Colonic mucosa (tissue), 4 donors: Measurements from ENCODE around the gene OR2A5. TPM values are rescaled to one million over a fixed set of nuclear protein-coding genes. Genes with fewer than 3 reads are reported as not detected.
"Not testable (repeated sequence)": the region's sequence is repeated elsewhere in the genome, so short reads cannot be mapped to it uniquely, and the experiment has no call there.

Source experiments
- DNase-seq: peaks from one replicate; pipeline ENCODE4 v3.0.0-alpha.2; 2020
- H3K27ac ChIP-seq: fragments of 200-600 bp; one replicate; pipeline ENCODE4 v1.8.0; 2021
- H3K27me3 ChIP-seq: fragments of 200-600 bp; one replicate; pipeline ENCODE4 v1.8.0; 2021
- H3K36me3 ChIP-seq: fragments of 200-600 bp; one replicate; pipeline ENCODE4 v1.8.0; 2021
- H3K4me1 ChIP-seq: fragments of 200-600 bp; one replicate; pipeline ENCODE4 v1.8.0; 2021; ENCODE audit warnings: mild to moderate bottlenecking
- H3K4me3 ChIP-seq: fragments of 200-600 bp; one replicate; pipeline ENCODE4 v1.8.0; 2021
- H3K9ac ChIP-seq, 2 donors: one replicate each; pipeline ENCODE4 v1.7.0; 2013; ENCODE audit warnings: control low read depth in 2 of 2, low read depth in 2 of 2, low read length in 2 of 2
- H3K9me3 ChIP-seq: fragments of 200-600 bp; one replicate; pipeline ENCODE4 v1.8.0; 2021
- intact Hi-C: fragments of 100-400 bp; cut with DNase I; formaldehyde crosslinking; loops from one replicate; pipeline ENCODE4 v1.14.1; 2022
- total RNA-seq, 2 donors: library from RNA; stranded (reverse); fragmentation: NEBNext Ultra II Directional in 1 of 2; extraction: Animal tissue kit (Norgen Biotek cat#: 25700) in 1 of 2; gene quantifications; one replicate each; pipeline ENCODE4 v1.2.1, GENCODE V29; 2021
- TF ChIP-seq, protein P1 (sequence below): fragments of 200-600 bp; IDR thresholded peaks from one replicate; pipeline ENCODE4 v1.8.0; 2022; ENCODE audit warnings: antibody characterized with exemption, mild to moderate bottlenecking
- donor health status: healthy.
- donor health status: DM: no; HTN: no; CAD: no.
- donor health status: DM: no; HTN: no; CAD: no.

Gene OR2A5
- total RNA-seq, 2 donors from 2014 or later = not detected

DNA sequence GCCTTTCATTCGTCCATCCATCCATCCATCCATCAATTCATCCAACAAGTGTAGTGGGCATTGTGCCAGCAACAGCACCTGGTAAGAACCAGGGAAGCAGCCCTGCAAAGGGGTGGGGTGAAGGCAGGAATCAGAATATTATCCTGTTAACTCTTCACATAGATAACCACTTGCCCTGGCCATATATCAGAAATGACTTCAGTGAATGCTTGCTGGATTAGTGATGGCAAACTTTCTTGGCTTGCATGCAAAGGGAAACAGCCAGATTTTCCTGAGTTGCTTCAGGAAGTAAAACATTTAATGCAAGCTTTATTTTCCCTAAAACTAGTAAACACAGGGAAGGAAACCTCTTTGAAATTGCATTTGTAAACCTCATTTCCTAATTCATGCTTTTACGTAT lies 743 bp downstream of the OR2A5 start:
- intact Hi-C loops = no loop called here
- no peaks in the 10 kb centered on the region for H3K4me1 ChIP-seq

DNA sequence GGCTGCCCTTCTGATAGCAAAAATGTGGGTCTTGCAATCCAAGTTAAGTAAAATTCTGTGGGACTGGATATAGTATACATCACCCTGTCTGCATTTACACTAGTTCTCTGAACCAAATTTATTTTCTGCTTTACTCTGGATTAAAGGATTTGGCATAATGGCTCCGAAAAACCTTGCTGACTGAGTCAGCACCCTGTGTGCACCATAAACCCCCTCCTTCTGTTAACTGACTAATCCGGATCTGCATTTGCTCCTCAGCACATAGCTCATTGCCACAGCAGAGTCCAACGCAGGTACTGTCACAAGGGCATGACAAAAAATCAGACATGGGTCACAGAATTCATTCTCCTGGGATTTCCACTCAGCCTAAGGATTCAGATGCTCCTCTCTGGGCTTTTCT lies 1.3 kb downstream of the OR2A5 start:
- intact Hi-C loops = no loop called here
- Histone ChIP-seq H3K27ac (no peak overlapping the region), H3K4me3 (no peak overlapping the region), H3K9me3 (no peaks in the 10 kb centered on the region), H3K27me3 (no peaks in the 10 kb centered on the region), H3K36me3 (no peaks in the 10 kb centered on the region), H3K9ac (no peak overlapping the region), H3K4me1 (no peaks in the 10 kb centered on the region)
- TF ChIP-seq, protein P1, sequence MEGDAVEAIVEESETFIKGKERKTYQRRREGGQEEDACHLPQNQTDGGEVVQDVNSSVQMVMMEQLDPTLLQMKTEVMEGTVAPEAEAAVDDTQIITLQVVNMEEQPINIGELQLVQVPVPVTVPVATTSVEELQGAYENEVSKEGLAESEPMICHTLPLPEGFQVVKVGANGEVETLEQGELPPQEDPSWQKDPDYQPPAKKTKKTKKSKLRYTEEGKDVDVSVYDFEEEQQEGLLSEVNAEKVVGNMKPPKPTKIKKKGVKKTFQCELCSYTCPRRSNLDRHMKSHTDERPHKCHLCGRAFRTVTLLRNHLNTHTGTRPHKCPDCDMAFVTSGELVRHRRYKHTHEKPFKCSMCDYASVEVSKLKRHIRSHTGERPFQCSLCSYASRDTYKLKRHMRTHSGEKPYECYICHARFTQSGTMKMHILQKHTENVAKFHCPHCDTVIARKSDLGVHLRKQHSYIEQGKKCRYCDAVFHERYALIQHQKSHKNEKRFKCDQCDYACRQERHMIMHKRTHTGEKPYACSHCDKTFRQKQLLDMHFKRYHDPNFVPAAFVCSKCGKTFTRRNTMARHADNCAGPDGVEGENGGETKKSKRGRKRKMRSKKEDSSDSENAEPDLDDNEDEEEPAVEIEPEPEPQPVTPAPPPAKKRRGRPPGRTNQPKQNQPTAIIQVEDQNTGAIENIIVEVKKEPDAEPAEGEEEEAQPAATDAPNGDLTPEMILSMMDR = no peak
- DNase-seq = no peak

More for the DNA sequence above, 743 bp downstream of the OR2A5 start:
- H3K27me3 ChIP-seq = no peaks in the 10 kb centered on the region
- no peak overlapping the region for H3K9ac ChIP-seq
- H3K27ac ChIP-seq = no peak overlapping the region
- no peak for DNase-seq
- H3K9me3 ChIP-seq = no peaks in the 10 kb centered on the region
- no peak overlapping the region for H3K4me3 ChIP-seq
- TF ChIP-seq, protein P1 = no peak
- H3K36me3 ChIP-seq = no peaks in the 10 kb centered on the region

DNA sequence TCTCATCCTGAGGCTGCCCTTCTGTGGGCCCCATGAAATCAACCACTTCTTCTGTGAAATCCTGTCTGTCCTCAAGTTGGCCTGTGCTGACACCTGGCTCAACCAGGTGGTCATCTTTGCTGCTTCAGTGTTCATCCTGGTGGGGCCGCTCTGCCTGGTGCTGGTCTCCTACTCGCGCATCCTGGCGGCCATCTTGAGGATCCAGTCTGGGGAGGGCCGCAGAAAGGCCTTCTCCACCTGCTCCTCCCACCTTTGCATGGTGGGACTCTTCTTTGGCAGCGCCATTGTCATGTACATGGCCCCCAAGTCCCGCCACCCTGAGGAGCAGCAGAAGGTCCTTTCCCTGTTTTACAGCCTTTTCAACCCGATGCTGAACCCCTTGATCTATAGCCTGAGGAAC lies 2.1 kb downstream of the OR2A5 start:
- H3K27me3 ChIP-seq, H3K9ac ChIP-seq, H3K27ac ChIP-seq, H3K36me3 ChIP-seq, intact Hi-C loops, H3K9me3 ChIP-seq, H3K4me3 ChIP-seq, H3K4me1 ChIP-seq, DNase-seq: not testable (repeated sequence)

DNA sequence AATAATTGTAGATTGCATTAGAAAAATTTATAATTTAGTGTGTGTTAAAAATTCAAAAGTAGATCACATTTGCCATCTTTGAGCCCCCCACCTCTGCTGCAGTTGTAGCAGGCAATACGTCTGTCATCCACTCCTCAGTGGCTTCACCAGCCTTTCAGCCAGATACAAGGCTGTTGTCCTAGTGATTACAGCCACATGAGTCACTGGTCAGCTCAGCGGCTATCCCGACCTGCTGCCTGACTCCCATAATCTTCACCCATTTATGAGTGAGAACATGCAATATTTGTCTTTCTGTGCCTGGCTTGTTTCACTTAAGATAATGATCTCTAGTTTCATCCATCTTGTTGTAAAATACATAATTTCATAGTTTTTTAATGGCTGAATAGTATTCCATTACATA lies 9.2 kb downstream of the OR2A5 start:
- Histone ChIP-seq H3K4me1 (no peaks in the 10 kb centered on the region), H3K27ac (no peak overlapping the region), H3K9me3 (no peaks in the 10 kb centered on the region), H3K9ac (no peak overlapping the region), H3K36me3 (no peaks in the 10 kb centered on the region), H3K27me3 (no peaks in the 10 kb centered on the region), H3K4me3 (no peak overlapping the region)
- no peak for DNase-seq
- TF ChIP-seq, protein P1 = no peak
- intact Hi-C loops = no loop called here

DNA sequence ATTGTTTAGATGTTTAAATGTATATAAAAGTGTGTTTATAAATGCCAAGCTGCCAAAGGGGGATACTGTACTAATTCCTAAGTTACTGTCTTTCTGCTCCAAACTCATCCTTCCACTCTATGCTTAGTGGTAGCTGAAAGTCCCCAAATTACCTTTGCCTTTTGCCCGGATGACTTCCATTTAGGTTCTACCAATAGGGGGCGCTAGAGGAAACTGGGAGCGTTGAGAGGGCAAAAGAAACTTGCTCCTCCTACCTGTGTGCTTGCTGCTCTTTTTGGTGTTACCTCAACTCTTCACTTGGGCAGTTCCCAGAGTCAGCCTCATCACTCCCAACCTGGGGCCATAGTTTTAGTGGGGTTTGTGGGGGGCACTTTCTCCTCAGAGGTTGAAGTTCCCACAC lies 15.0 kb downstream of the OR2A5 start:
- no peaks in the 10 kb centered on the region for H3K36me3 ChIP-seq
- no peak for DNase-seq
- H3K27ac ChIP-seq = no peak overlapping the region
- intact Hi-C loops = no loop called here
- H3K27me3 ChIP-seq = no peaks in the 10 kb centered on the region
- no peaks in the 10 kb centered on the region for H3K9me3 ChIP-seq
- no peaks in the 10 kb centered on the region for H3K4me1 ChIP-seq
- H3K4me3 ChIP-seq = no peak overlapping the region
- TF ChIP-seq, protein P1 = no peak
- no peak overlapping the region for H3K9ac ChIP-seq

DNA sequence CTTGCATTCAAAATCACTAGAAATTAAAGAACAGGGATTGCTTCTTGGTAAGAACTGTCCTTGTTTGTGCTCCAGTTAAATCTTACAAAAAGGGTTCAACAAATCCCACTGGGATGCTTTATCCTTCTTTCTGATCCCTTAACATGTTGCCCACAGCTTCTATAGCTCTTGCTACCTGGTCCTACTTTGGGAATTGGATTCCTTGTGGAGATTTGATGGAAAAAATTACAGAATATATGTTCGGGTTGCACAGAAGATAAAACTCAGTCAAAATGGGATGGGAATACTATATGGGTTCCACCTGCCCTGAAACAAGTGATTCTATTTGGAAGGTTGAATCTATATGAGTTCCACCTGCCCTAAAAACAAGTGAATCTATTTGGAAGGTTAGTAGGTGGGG lies 20.8 kb downstream of the OR2A5 start, which contains the start of gene OR2A25:
OR2A25 (plus strand) TSS at position 301 of the 400 bp plus-strand sequence. CDS start 4,409 bp downstream, outside the sequence.
- intact Hi-C loops = no loop called here
- no peaks in the 10 kb centered on the region for H3K36me3 ChIP-seq

More for the DNA sequence above, 20.8 kb downstream of the OR2A5 start, which contains the start of gene OR2A25:
- no peak for DNase-seq
- Histone ChIP-seq H3K4me1 (no peaks in the 10 kb centered on the region), H3K27me3 (no peaks in the 10 kb centered on the region), H3K9ac (no peak within 1 kb of the TSS), H3K4me3 (no peak within 1 kb of the TSS), H3K9me3 (no peaks in the 10 kb centered on the region), H3K27ac (no peak within 1 kb of the TSS)
- TF ChIP-seq, protein P1 = no peak
